GM12872 (cell line): ENCODE data around the gene KCNH6.

ENCODE experiments used
- CTCF ChIP-seq: IDR thresholded peaks from 3 replicates; pipeline ENCODE4 v1.5.1; 2011; ENCODE audit warnings: low read depth, mild to moderate bottlenecking, low read length, moderate library complexity; ENCODE audit not compliant: insufficient read depth

Gene KCNH6

GRCh38 chr17:63514974-63515373 is 8.2 kb upstream of the KCNH6 start:
- TF ChIP-seq CTCF: no peak

- TF ChIP-seq CTCF: no peak
Measured at GRCh38 chr17:63515426-63515825, 7.7 kb upstream of the KCNH6 start.

- TF ChIP-seq CTCF: no peak
Measured at GRCh38 chr17:63516910-63517824, 6.0 kb upstream of the KCNH6 start.

- TF ChIP-seq CTCF: no peak
Measured at GRCh38 chr17:63517825-63518534, 5.2 kb upstream of the KCNH6 start.

- no peak for TF ChIP-seq CTCF
Measured at GRCh38 chr17:63519116-63519881, 3.9 kb upstream of the KCNH6 start.

- no peak for TF ChIP-seq CTCF
Measured at GRCh38 chr17:63519972-63520882, 2.9 kb upstream of the KCNH6 start.
